ENCODE measurements around the gene BBS9. TPM values are rescaled to one million over a fixed set of nuclear protein-coding genes. Genes with fewer than 3 reads are reported as not detected.

BBS9 gene
- total RNA-seq, 1 experiment from 2014 or later, result 4.2 TPM

GRCh38 chr7:33597181-33597580 lies 467.8 kb downstream of the BBS9 start:
- DNase-seq (ENCODE audit: low read depth), result no peak

- DNase-seq (ENCODE audit: low read depth), result no peak
Measured at GRCh38 chr7:33601101-33601500, 471.7 kb downstream of the BBS9 start.

- no peak for DNase-seq (ENCODE audit: low read depth)
Measured at GRCh38 chr7:33601884-33602283, 472.5 kb downstream of the BBS9 start.

GRCh38 chr7:33604056-33604455 lies 474.7 kb downstream of the BBS9 start:
- DNase-seq (ENCODE audit: low read depth), result peak; percentile 12

- DNase-seq (ENCODE audit: low read depth), result no peak
Measured at GRCh38 chr7:33610918-33611317, 481.6 kb downstream of the BBS9 start.

GRCh38 chr7:33612442-33612841 lies 483.1 kb downstream of the BBS9 start:
- DNase-seq (ENCODE audit: low read depth), result peak; percentile 15

GRCh38 chr7:33614357-33615117 lies 485.2 kb downstream of the BBS9 start:
- DNase-seq (ENCODE audit: low read depth), result no peak

GRCh38 chr7:33616752-33617151 lies 487.4 kb downstream of the BBS9 start:
- DNase-seq (ENCODE audit: low read depth), result no peak

GRCh38 chr7:33619264-33619663 lies 489.9 kb downstream of the BBS9 start:
- no peak for DNase-seq (ENCODE audit: low read depth)

GRCh38 chr7:33623267-33623666 lies 493.9 kb downstream of the BBS9 start:
- DNase-seq (ENCODE audit: low read depth), result no peak

GRCh38 chr7:33624215-33624614 lies 494.9 kb downstream of the BBS9 start:
- no peak for DNase-seq (ENCODE audit: low read depth)

- no peak for DNase-seq (ENCODE audit: low read depth)
Measured at GRCh38 chr7:33626869-33627268, 497.5 kb downstream of the BBS9 start.

GRCh38 chr7:33627741-33628140 lies 498.4 kb downstream of the BBS9 start:
- no peak for DNase-seq (ENCODE audit: low read depth)

GRCh38 chr7:33628894-33629293 lies 499.5 kb downstream of the BBS9 start:
- DNase-seq (ENCODE audit: low read depth), result no peak

- no peak for DNase-seq (ENCODE audit: low read depth)
Measured at GRCh38 chr7:33630359-33630758, 501.0 kb downstream of the BBS9 start.

GRCh38 chr7:33632322-33632721 lies 503.0 kb downstream of the BBS9 start:
- DNase-seq (ENCODE audit: low read depth), result no peak

GRCh38 chr7:33632840-33633525 lies 503.6 kb downstream of the BBS9 start:
- DNase-seq (ENCODE audit: low read depth), result no peak

GRCh38 chr7:33634606-33635005 lies 505.2 kb downstream of the BBS9 start:
- no peak for DNase-seq (ENCODE audit: low read depth)

GRCh38 chr7:33636359-33636758 lies 507.0 kb downstream of the BBS9 start:
- DNase-seq (ENCODE audit: low read depth), result no peak

GRCh38 chr7:33639552-33640197 lies 510.3 kb downstream of the BBS9 start:
- no peak for DNase-seq (ENCODE audit: low read depth)

GRCh38 chr7:33640741-33641140 lies 511.4 kb downstream of the BBS9 start:
- no peak for DNase-seq (ENCODE audit: low read depth)

GRCh38 chr7:33642312-33642711 lies 512.9 kb downstream of the BBS9 start:
- DNase-seq (ENCODE audit: low read depth), result no peak
